BJ (cell line): Measurements from ENCODE around the gene SHQ1. TPM values are rescaled to one million over a fixed set of nuclear protein-coding genes. Genes with fewer than 3 reads are reported as not detected.

Experiments used
- CTCF ChIA-PET: fragments of 350-600 bp; formaldehyde crosslinking; extraction: SDS; loops from one replicate; lab custom pipeline; 2021; ENCODE audit warnings: antibody characterized with exemption, inconsistent platforms; lab: Yijun Ruan, JAX
- POLR2A ChIA-PET: fragments of 300-600 bp; sonication (Branson Sonifier 250); formaldehyde crosslinking; extraction: SDS; loops from one replicate; lab custom pipeline; 2021; ENCODE audit warnings: antibody characterized with exemption; lab: Charles Lee
- DNase-seq: peaks from one replicate; pipeline ENCODE4 v3.0.0-alpha.2; 2011; ENCODE audit warnings: low read depth
- H3K27me3 ChIP-seq: 2 replicates; pipeline ENCODE4 v1.6.0; 2011; ENCODE audit warnings: low read length; ENCODE audit not compliant: control insufficient read depth, insufficient read depth
- H3K36me3 ChIP-seq: 2 replicates; pipeline ENCODE4 v1.5.1; 2011; ENCODE audit warnings: low read length; ENCODE audit not compliant: control insufficient read depth, insufficient read depth
- H3K4me3 ChIP-seq: 2 replicates; pipeline ENCODE4 v1.5.1; 2011; ENCODE audit warnings: low read depth, mild to moderate bottlenecking, control low read depth, low read length
- polyA plus RNA-seq: library from polyadenylated mRNA; depleted of rRNA; stranded (reverse); fragments of >200 nt; gene quantifications from 2 replicates; pipeline ENCODE4 v1.2.3, GENCODE V29; 2011
- TF ChIP-seq, protein P1 (sequence below): IDR thresholded peaks from 2 replicates; pipeline ENCODE4 v1.5.1; 2011; ENCODE audit warnings: low read depth, mild to moderate bottlenecking, control low read depth, inconsistent platforms, low read length, moderate library complexity; ENCODE audit not compliant: insufficient read depth

SHQ1 gene
- polyA plus RNA-seq, 1 experiment = 9.5 TPM

DNA sequence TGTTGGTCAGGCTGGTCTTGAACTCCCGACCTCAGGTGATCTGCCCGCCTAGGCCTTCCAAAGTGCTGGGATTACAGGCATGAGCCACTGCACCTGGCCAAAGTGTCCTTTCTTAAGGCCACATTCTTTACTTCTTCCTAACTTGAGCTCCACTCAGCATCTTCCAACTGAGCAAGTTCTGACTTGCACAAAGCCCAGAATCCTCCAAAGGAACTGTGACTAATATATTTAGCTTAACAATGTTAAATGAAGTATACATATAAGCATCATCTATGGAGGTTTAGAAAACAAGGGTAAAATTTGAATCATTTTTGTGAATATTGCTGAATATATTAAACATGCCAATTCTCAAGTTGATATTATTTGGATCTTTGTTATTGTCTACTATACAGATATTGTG lies 93.7 kb downstream of the SHQ1 start:
- TF ChIP-seq, protein P1, sequence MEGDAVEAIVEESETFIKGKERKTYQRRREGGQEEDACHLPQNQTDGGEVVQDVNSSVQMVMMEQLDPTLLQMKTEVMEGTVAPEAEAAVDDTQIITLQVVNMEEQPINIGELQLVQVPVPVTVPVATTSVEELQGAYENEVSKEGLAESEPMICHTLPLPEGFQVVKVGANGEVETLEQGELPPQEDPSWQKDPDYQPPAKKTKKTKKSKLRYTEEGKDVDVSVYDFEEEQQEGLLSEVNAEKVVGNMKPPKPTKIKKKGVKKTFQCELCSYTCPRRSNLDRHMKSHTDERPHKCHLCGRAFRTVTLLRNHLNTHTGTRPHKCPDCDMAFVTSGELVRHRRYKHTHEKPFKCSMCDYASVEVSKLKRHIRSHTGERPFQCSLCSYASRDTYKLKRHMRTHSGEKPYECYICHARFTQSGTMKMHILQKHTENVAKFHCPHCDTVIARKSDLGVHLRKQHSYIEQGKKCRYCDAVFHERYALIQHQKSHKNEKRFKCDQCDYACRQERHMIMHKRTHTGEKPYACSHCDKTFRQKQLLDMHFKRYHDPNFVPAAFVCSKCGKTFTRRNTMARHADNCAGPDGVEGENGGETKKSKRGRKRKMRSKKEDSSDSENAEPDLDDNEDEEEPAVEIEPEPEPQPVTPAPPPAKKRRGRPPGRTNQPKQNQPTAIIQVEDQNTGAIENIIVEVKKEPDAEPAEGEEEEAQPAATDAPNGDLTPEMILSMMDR = no peak
- ChIA-PET POLR2A (no interaction called here), CTCF (interaction anchor here (0.7 to 1.4 kb wide), 2 partner anchors 10 to 193 kb away, joined by 3 to 4 read pairs; no protein-coding TSS in a partner anchor)
- H3K27me3 ChIP-seq = no peaks in the 10 kb centered on the region
- no peaks in the 10 kb centered on the region for H3K36me3 ChIP-seq
- DNase-seq = no peak
- no peak overlapping the region for H3K4me3 ChIP-seq

GRCh38 chr3:72753495-72753894 lies 94.8 kb downstream of the SHQ1 start:
- no peaks in the 10 kb centered on the region for H3K27me3 ChIP-seq
- DNase-seq = no peak
- no peaks in the 10 kb centered on the region for H3K36me3 ChIP-seq
- no peak overlapping the region for H3K4me3 ChIP-seq
- ChIA-PET CTCF (no interaction called here), POLR2A (no interaction called here)
- TF ChIP-seq, protein P1 = no peak

GRCh38 chr3:72750405-72750965 lies 97.8 kb downstream of the SHQ1 start:
- DNase-seq = no peak
- no peak overlapping the region for H3K4me3 ChIP-seq
- no peaks in the 10 kb centered on the region for H3K36me3 ChIP-seq
- CTCF ChIA-PET = no interaction called here
- TF ChIP-seq, protein P1 = no peak
- H3K27me3 ChIP-seq = no peaks in the 10 kb centered on the region
- POLR2A ChIA-PET = no interaction called here

GRCh38 chr3:72748659-72749058 lies 99.6 kb downstream of the SHQ1 start:
- no peak for DNase-seq
- H3K4me3 ChIP-seq = no peak overlapping the region
- ChIA-PET CTCF (interaction anchor here (0.7 to 1.2 kb wide), 2 partner anchors 8 to 533 kb away, joined by 3 to 4 read pairs; no protein-coding TSS in a partner anchor), POLR2A (no interaction called here)
- H3K36me3 ChIP-seq = no peaks in the 10 kb centered on the region
- TF ChIP-seq, protein P1 = no peak
- no peaks in the 10 kb centered on the region for H3K27me3 ChIP-seq

GRCh38 chr3:72746430-72747411 lies 101.5 kb downstream of the SHQ1 start:
- TF ChIP-seq, protein P1 = no peak
- H3K4me3 ChIP-seq = no peak overlapping the region
- CTCF ChIA-PET = no interaction called here
- no peaks in the 10 kb centered on the region for H3K27me3 ChIP-seq
- no peak for DNase-seq
- H3K36me3 ChIP-seq = no peaks in the 10 kb centered on the region
- POLR2A ChIA-PET = no interaction called here
